LNCaP clone FGC (cell line): ENCODE measurements around the gene COQ8A.

Source experiments
- DNase-seq: peaks from one replicate; pipeline ENCODE4 v3.0.0-alpha.2; 2011; ENCODE audit warnings: low read depth
- H3K4me3 ChIP-seq: 2 replicates; pipeline ENCODE4 v1.5.1; 2011; ENCODE audit warnings: mild to moderate bottlenecking, low read depth, low read length, control low read depth
- TF ChIP-seq, protein P1 (sequence below): IDR thresholded peaks from 2 replicates; pipeline ENCODE4 v1.5.1; 2012; ENCODE audit warnings: mild to moderate bottlenecking; ENCODE audit not compliant: control insufficient read depth, insufficient read depth; ENCODE audit errors: extremely low read depth

Gene COQ8A

DNA sequence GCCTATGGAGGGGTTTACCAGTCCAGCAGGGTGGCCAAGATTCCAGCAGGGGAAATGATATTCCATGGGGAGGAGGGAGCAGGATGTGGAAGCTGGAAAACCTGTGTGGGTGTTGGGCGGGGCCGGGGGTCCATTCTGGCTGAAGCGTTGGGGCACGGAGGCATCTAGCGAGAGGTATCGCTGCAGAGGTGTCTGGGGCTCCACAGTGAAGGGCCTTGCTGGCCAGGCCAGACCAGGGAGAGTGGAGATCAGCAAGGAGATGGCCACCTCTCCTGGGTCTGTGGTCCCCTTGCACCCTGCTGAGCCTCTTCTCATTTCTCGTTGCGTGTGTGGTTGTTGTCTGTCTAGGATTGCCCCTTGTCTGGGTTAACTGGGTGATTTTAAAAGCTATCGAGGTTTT, 6.2 kb downstream of the COQ8A start:
- H3K4me3 ChIP-seq: no peak overlapping the region
- TF ChIP-seq, protein P1, sequence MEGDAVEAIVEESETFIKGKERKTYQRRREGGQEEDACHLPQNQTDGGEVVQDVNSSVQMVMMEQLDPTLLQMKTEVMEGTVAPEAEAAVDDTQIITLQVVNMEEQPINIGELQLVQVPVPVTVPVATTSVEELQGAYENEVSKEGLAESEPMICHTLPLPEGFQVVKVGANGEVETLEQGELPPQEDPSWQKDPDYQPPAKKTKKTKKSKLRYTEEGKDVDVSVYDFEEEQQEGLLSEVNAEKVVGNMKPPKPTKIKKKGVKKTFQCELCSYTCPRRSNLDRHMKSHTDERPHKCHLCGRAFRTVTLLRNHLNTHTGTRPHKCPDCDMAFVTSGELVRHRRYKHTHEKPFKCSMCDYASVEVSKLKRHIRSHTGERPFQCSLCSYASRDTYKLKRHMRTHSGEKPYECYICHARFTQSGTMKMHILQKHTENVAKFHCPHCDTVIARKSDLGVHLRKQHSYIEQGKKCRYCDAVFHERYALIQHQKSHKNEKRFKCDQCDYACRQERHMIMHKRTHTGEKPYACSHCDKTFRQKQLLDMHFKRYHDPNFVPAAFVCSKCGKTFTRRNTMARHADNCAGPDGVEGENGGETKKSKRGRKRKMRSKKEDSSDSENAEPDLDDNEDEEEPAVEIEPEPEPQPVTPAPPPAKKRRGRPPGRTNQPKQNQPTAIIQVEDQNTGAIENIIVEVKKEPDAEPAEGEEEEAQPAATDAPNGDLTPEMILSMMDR: no peak
- no peak for DNase-seq

DNA sequence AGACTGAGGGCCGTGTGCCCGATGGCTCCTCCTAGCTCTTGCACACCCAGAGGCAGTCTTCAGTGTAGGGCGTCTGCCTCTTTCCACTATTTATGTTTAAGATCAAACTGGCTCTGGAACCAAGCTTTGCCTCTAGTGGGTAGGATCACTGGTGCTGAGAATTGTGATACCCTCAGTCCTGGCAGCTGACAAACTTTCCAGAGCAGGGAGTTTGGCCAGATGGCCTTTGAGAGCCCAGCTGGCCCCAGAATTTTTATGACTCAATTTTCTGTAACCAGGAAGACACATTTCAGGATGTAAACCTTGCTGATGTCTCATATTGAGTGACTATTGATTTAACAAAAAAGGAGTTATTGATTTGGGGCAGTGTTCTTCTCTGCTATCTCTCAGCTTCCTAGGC, 6.7 kb downstream of the COQ8A start:
- H3K4me3 ChIP-seq: no peak overlapping the region
- TF ChIP-seq, protein P1: no peak
- DNase-seq: no peak

DNA sequence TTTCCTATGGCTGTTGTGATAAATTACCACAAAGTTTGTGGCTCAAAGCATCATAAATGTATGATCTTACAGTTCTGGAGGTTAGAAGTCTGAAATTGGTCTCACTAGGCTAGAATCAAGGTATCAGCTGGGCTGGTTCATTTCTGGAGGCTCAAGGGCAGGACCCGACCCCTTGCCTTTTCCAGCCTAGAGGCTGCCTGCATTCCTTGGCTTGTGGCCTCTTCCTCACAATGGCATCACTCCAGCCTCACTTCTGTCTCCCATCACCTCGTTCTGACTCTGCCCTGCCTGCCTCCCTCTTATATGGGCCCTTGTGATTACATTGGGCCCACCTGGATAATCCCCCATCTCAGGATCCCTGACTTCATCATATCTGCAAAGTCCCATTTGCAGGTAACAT, 8.0 kb downstream of the COQ8A start:
- no peak for DNase-seq
- TF ChIP-seq, protein P1: no peak
- H3K4me3 ChIP-seq: no peak overlapping the region

DNA sequence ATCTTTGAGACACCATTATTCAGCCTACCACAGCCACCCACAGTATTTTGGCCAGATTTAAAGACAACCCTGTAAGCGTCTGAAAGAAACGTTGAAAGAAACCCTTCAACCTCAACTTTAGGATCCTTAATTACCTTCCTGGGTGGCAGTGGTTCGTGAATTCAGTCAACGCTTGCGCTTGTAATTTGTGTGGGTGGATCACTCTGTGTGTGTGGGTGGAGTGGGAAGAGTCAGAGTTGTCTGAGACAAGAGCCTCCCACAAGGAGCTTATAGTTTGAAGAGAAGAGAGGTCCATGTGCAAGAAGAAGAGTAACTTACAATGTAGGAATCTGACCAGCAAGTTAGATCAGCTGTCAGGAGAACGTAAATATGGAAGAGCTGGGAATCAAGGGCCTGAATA, 8.4 kb downstream of the COQ8A start:
- no peak for DNase-seq
- TF ChIP-seq, protein P1: no peak
- no peak overlapping the region for H3K4me3 ChIP-seq

DNA sequence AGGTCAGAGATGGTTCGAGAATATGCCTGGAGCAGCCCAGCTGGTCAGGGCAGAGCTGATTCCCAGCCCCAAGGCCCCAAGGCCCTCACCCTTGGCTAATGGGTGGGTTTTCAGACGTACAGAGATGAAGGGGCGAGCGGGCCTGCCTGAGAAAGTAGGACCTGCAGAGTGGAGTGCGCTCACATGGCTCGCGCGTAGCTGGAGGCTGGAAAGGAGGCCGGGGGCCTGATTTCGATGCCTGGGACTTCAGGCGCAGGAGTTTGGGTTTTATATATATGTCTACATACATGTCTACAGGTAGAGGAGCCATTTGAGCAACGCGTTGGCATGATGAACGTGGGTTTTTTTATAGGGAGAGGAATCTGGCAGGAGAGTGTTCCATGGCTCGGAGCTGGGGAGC, 8.9 kb downstream of the COQ8A start:
- H3K4me3 ChIP-seq: no peak overlapping the region
- DNase-seq: no peak
- TF ChIP-seq, protein P1: no peak

DNA sequence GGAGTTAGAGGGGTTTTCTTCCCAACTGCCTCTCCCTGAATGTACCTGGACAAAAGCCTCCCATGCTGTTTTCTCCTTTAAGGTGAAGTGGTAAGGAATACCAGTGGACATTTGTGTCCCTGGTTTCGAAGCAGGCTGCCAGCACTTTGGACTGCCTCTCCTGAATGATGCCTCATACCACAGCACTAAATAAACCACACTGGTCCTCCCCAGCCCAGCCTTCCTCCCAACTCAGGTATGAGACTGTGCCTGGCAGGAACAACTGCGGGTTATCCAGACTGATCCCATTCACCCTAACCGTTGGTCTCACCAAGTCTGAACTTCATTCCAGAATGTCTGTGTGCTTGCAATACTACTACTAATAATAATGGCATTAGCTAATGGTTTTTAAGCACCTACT, 9.3 kb downstream of the COQ8A start:
- no peak for DNase-seq
- H3K4me3 ChIP-seq: no peak overlapping the region
- TF ChIP-seq, protein P1: no peak

DNA sequence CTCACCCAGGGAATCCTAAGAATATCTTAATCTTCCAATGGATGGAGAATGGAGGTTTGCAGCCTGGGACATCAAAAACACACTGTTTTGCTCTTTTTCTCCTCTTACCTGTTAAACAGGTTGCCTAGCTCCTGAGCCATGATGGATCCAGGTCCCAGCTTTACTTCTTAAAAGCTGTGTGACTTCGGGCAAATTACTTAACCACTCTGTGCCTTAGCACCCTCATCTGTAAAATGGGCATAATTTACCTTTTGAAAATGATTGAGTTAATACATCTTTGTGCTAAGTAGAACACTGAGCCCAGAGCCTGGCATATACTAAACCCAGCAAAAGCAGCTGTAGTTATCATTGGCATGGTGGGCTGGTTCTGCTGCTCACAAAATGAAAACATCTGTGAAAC, 10.2 kb downstream of the COQ8A start:
- DNase-seq: no peak
- TF ChIP-seq, protein P1: no peak
- H3K4me3 ChIP-seq: no peak overlapping the region
